RPMI7951 (cell line): ENCODE results near the gene ANTXR1. TPM values are rescaled to one million over a fixed set of nuclear protein-coding genes. Genes with fewer than 3 reads are reported as not detected.

Experiments used
- DNase-seq: peaks from one replicate; pipeline ENCODE4 v3.0.0-alpha.2; 2012; ENCODE audit warnings: low read depth
- total RNA-seq: library from RNA; depleted of rRNA; stranded (reverse); fragments of >200 nt; shearing (Covaris generic); gene quantifications from 2 replicates; pipeline ENCODE4 v1.2.3, GENCODE V29; 2014

ANTXR1 gene
- total RNA-seq, 1 experiment from 2014 or later, result 69.7 TPM

GRCh38 chr2:69033461-69034095 lies 20.6 kb downstream of the ANTXR1 start:
- peak; percentile 23 for DNase-seq

- no peak for DNase-seq
Measured at GRCh38 chr2:69034122-69034521, 21.1 kb downstream of the ANTXR1 start.

- DNase-seq, result no peak
Measured at GRCh38 chr2:69034845-69035244, 21.9 kb downstream of the ANTXR1 start.

- DNase-seq, result peak; percentile 53
Measured at GRCh38 chr2:69036926-69037325, 23.9 kb downstream of the ANTXR1 start.

GRCh38 chr2:69041214-69041613 lies 28.2 kb downstream of the ANTXR1 start:
- no peak for DNase-seq

GRCh38 chr2:69043736-69044400 lies 30.9 kb downstream of the ANTXR1 start:
- DNase-seq, result no peak

GRCh38 chr2:69046221-69046662 lies 33.3 kb downstream of the ANTXR1 start:
- peak; percentile 93 for DNase-seq

- DNase-seq, result no peak
Measured at GRCh38 chr2:69047625-69048145, 34.7 kb downstream of the ANTXR1 start.

- no peak for DNase-seq
Measured at GRCh38 chr2:69050802-69051201, 37.8 kb downstream of the ANTXR1 start.

- no peak for DNase-seq
Measured at GRCh38 chr2:69053416-69053965, 40.5 kb downstream of the ANTXR1 start.

GRCh38 chr2:69054431-69054830 lies 41.5 kb downstream of the ANTXR1 start:
- no peak for DNase-seq

- no peak for DNase-seq
Measured at GRCh38 chr2:69055688-69056470, 42.9 kb downstream of the ANTXR1 start.

- DNase-seq, result no peak
Measured at GRCh38 chr2:69057660-69058059, 44.7 kb downstream of the ANTXR1 start.

- DNase-seq, result no peak
Measured at GRCh38 chr2:69059731-69060290, 46.8 kb downstream of the ANTXR1 start.

GRCh38 chr2:69060938-69061501 lies 48.0 kb downstream of the ANTXR1 start:
- no peak for DNase-seq

- no peak for DNase-seq
Measured at GRCh38 chr2:69061525-69061924, 48.5 kb downstream of the ANTXR1 start.

- DNase-seq, result no peak
Measured at GRCh38 chr2:69062307-69062962, 49.5 kb downstream of the ANTXR1 start.

GRCh38 chr2:69065735-69066336 lies 52.9 kb downstream of the ANTXR1 start:
- DNase-seq, result no peak

- DNase-seq, result no peak
Measured at GRCh38 chr2:69067026-69067630, 54.1 kb downstream of the ANTXR1 start.

GRCh38 chr2:69067866-69068265 lies 54.9 kb downstream of the ANTXR1 start:
- no peak for DNase-seq
